ENCODE data around the gene ARID1B. TPM values are rescaled to one million over a fixed set of nuclear protein-coding genes. Genes with fewer than 3 reads are reported as not detected.

ARID1B gene
- total and polyA plus RNA-seq, 9 of the 15 experiments (the other 6 are each of a cell fraction or from before 2014, with no cell fraction given): 12.5 to 50.5 (median 25.8) TPM

DNA sequence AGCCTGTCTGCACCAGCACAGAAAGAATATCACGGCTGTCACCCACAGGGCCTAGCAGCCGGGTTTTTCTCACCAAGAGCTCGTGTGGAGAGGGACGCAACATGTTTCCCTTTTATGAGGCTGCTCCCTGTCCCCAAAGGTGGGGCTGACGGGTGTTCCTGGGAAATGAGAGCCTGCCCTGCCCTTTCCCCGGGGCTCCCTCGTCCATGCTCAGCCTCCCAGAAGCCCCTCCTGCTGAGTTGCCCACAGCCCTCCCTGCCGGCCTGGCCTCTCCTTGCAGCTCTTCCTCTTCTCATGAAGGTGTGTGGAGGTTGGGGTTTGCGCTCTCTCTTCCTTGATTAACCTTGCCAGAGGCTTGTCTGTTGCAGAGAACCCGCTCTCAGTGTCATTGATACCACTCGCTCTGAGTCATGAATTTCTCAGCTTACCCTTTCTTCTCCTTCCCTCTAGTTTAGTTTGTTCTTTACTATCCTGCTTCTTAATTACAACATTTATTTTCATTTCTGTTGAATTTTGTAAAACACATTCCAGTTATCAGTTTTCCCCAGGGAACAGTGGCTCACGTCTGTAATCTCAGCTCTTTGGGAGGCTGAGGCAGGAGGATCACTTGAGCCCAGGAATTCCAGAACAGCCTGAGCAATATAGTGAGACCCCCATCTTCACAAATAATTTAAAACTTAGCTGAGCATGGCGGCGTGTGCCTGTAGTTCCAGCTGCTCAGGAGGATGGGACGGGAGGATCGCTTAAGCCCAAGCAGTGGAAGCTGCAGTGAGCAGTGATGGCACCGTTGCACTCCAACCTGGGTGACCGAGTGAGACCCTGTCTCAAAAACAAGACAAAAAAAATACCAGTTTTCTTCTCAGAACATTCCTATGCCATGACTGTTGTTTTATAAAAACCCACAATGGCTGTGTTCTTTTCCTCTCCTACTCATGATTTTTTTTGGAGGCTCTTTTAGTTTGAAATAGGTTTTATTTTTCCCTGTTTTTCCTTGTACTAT lies 442.3 kb downstream of the ARID1B start:
- intact Hi-C loops (cut with micrococcal nuclease): loop anchor here (2.0 kb wide), 1 partner anchor 55 kb away; no protein-coding TSS in a partner anchor
- CTCF ChIA-PET (ENCODE audit: low intra/inter-chr PET ratio): no interaction called here
- H2AFZ ChIP-seq (ENCODE audit: low read depth, low read length): no peak overlapping the region; the same call in 1 of the 2 replicates
- H3K79me2 ChIP-seq (ENCODE audit: control insufficient read depth, insufficient read depth, low read length): no peaks in the 10 kb centered on the region
- H3K27me3 ChIP-seq (ENCODE audit: control insufficient read depth in 2 of 2, insufficient read depth in 2 of 2, low read length in 2 of 2): no peaks in the 10 kb centered on the region; a peak in 1 of 5 replicates
- WGBS (ENCODE audit: insufficient coverage, low coverage, missing lambda C conversion rate): 82% methylated on average over 17 of the region's 18 CpGs
- H3K9me3 ChIP-seq (replicated peaks; ENCODE audit: control insufficient read depth, insufficient read depth, low read depth, low read length): no peaks in the 10 kb centered on the region
- peak; percentile 72 for FAIRE-seq
- peak overlapping the region in 1 of 2 experiments; percentile 46; a peak in 2 of 4 replicates for H3K9ac ChIP-seq (ENCODE audit: insufficient read depth in 1 of 2, low read depth in 2 of 2, low read length in 2 of 2)
- no peak for TF ChIP-seq NEUROD1 (IDR thresholded peaks at IDR 0.05; ENCODE audit: borderline replicate concordance, low read depth, low read length, partially characterized antibody)
- TF ChIP-seq CTCF (IDR thresholded peaks at IDR 0.05 in 2 of 3, conservative IDR thresholded peaks at IDR 0.05 in 1 of 3; ENCODE audit: insufficient read depth in 2 of 3, low read depth in 1 of 3, low read length in 3 of 3): 0 out of 6 replicates have a peak, but pooled peaks of 1 of the 3 experiments have one; percentile 13
- no peak for TF ChIP-seq SAP30 (IDR thresholded peaks at IDR 0.05; ENCODE audit: borderline replicate concordance, insufficient read depth, low read depth, low read length, poor library complexity, severe bottlenecking)
- peak; percentile 40; the same call in 1 of the 2 replicates for TF ChIP-seq SPI1 (IDR thresholded peaks at IDR 0.05; ENCODE audit: borderline replicate concordance, low read depth, low read length)
- in situ Hi-C loops (cut with MboI): no loop called here
- POLR2A ChIA-PET: interaction anchor here (0.6 to 1.0 kb wide), 2 partner anchors 15 to 317 kb away, joined by 4 read pairs; no protein-coding TSS in a partner anchor
- peaks cover 10 to 50% of the 10 kb centered on the region in 2 experiments for H3K4me1 ChIP-seq (replicated peaks in 1 of 2; ENCODE audit: control insufficient read depth in 2 of 2, insufficient read depth in 2 of 2, low read length in 2 of 2)
- no peak overlapping the region for H3K27ac ChIP-seq (ENCODE audit: extremely low read depth, low read depth, low read length)
- peak; percentile 39 for ATAC-seq
- peak in 2 of 4 experiments; percentile 32 to 37 for DNase-seq (ENCODE audit: extremely low read depth in 1 of 4, low spot score in 3 of 4)
- no peaks in the 10 kb centered on the region for H3K9me1 ChIP-seq (ENCODE audit: control insufficient read depth, insufficient read depth, low read length)
- no peaks in the 10 kb centered on the region for H4K20me1 ChIP-seq (replicated peaks; ENCODE audit: control insufficient read depth, insufficient read depth, low read length)
- no peak overlapping the region for H3K4me2 ChIP-seq (ENCODE audit: insufficient read depth, low read length)
- H3K4me3 ChIP-seq: no peak overlapping the region
- BruUV-seq (replicated peaks): no TSS peak
- H3K36me3 ChIP-seq (ENCODE audit: control insufficient read depth, insufficient read depth, low read length): no peaks in the 10 kb centered on the region
